Endothelial cell of umbilical vein (primary cell): Measurements from ENCODE around the gene EPS15.

ENCODE experiments used
- EZH2 ChIP-seq: IDR thresholded peaks from 2 replicates; pipeline ENCODE4 v1.6.1; 2012; ENCODE audit warnings: borderline replicate concordance, low read depth, mild to moderate bottlenecking, moderate library complexity, low read length, inconsistent platforms; ENCODE audit not compliant: severe bottlenecking
- FOS ChIP-seq: IDR thresholded peaks from 2 replicates; pipeline ENCODE4 v1.6.1; 2011; ENCODE audit warnings: mild to moderate bottlenecking, low read length, moderate library complexity, borderline replicate concordance; ENCODE audit not compliant: insufficient read depth
- JUN ChIP-seq: IDR thresholded peaks from 2 replicates; pipeline ENCODE4 v1.6.1; 2011; ENCODE audit warnings: borderline replicate concordance, low read depth; ENCODE audit not compliant: insufficient read length, insufficient read depth
- MYC ChIP-seq: IDR thresholded peaks from one replicate; pipeline ENCODE4 v1.6.1; 2011; ENCODE audit warnings: mild to moderate bottlenecking, low read depth, low read length
- POLR2A ChIP-seq: IDR thresholded peaks from 2 replicates; pipeline ENCODE4 v1.6.1; 2012; ENCODE audit warnings: low read depth, mild to moderate bottlenecking, control low read depth, low read length
- POLR2AphosphoS5 ChIP-seq: IDR thresholded peaks from 2 replicates; pipeline ENCODE4 v1.6.1; 2012; ENCODE audit warnings: low read depth, mild to moderate bottlenecking, control low read depth, low read length, moderate library complexity; ENCODE audit not compliant: insufficient read depth
- TF ChIP-seq, protein P1 (sequence below), 2 donors: IDR thresholded peaks; 1 replicate in 1 of 2; 2 replicates in 1 of 2; pipeline ENCODE4 v1.5.1; 2011; ENCODE audit warnings: low read length in 2 of 2, mild to moderate bottlenecking in 2 of 2, moderate library complexity in 2 of 2, control low read depth in 1 of 2, inconsistent platforms in 1 of 2, low read depth in 1 of 2; ENCODE audit not compliant: insufficient read depth in 1 of 2; ENCODE audit errors: extremely low read depth in 1 of 2
- TF ChIP-seq, protein P2 (sequence below): IDR thresholded peaks from 2 replicates; pipeline ENCODE4 v1.6.1; 2011; ENCODE audit not compliant: insufficient read depth, insufficient read length

DNA sequence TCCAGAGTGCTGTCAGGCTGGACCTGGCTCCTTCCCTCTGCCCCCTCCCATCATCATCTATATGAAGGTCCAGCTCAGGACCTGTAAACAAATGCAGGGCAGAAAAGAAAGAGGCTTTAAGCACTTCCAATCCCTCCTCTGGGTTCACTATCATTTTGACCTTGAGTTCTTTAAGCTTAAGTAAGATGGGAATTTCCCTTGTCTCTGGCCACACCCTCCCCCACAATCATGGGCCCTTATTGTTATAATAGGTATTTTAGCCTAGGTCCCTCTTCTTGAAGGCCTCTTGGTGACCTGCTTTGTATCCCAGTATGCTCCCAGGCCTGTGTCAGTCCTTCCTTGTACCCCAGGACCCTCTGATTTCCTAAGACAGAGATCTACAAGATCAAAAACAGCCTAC is 45.1 kb upstream of the EPS15 start:
- TF ChIP-seq, protein P1, sequence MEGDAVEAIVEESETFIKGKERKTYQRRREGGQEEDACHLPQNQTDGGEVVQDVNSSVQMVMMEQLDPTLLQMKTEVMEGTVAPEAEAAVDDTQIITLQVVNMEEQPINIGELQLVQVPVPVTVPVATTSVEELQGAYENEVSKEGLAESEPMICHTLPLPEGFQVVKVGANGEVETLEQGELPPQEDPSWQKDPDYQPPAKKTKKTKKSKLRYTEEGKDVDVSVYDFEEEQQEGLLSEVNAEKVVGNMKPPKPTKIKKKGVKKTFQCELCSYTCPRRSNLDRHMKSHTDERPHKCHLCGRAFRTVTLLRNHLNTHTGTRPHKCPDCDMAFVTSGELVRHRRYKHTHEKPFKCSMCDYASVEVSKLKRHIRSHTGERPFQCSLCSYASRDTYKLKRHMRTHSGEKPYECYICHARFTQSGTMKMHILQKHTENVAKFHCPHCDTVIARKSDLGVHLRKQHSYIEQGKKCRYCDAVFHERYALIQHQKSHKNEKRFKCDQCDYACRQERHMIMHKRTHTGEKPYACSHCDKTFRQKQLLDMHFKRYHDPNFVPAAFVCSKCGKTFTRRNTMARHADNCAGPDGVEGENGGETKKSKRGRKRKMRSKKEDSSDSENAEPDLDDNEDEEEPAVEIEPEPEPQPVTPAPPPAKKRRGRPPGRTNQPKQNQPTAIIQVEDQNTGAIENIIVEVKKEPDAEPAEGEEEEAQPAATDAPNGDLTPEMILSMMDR (IDR thresholded peaks at IDR 0.05; ENCODE audit: extremely low read depth in 1 of 2, insufficient read depth in 1 of 2, low read depth in 1 of 2, low read length in 2 of 2): no peak
- TF ChIP-seq POLR2A: no peak
- TF ChIP-seq EZH2: no peak
- TF ChIP-seq POLR2AphosphoS5: no peak
- TF ChIP-seq, protein P2, sequence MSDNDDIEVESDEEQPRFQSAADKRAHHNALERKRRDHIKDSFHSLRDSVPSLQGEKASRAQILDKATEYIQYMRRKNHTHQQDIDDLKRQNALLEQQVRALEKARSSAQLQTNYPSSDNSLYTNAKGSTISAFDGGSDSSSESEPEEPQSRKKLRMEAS: no peak
- no peak for TF ChIP-seq JUN
- TF ChIP-seq MYC: no peak
- TF ChIP-seq FOS: no peak
